A549 (cell line): ENCODE data around the gene TRMT61B. TPM values are rescaled to one million over a fixed set of nuclear protein-coding genes. Genes with fewer than 3 reads are reported as not detected.

Source experiments
- ATAC-seq, 2 experiments: fragments of 200-7000 bp in 1 of 2; fragments of >200 bp in 1 of 2; cut with Nextera tagmentation in 1 of 2; cut with Tn5 transposase in 1 of 2; 3 replicates each; pipeline versions ENCODE4 v1.8.0 to v1.9.1; 2018 to 2020; ENCODE audit warnings: mild to moderate bottlenecking in 1 of 2, moderate library complexity in 1 of 2
- CTCF ChIA-PET: fragments of 300-600 bp; sonication (Branson Sonifier 250); formaldehyde crosslinking; extraction: SDS; loops from one replicate; lab custom pipeline; 2021; ENCODE audit warnings: antibody characterized with exemption, inconsistent platforms; lab: Yijun Ruan, JAX
- POLR2A ChIA-PET: fragments of 350-600 bp; formaldehyde crosslinking; extraction: SDS; loops from one replicate; lab custom pipeline; 2021; ENCODE audit warnings: antibody characterized with exemption, inconsistent platforms; lab: Yijun Ruan, JAX
- DNase-seq, 2 experiments: peaks; one replicate each; pipeline versions ENCODE4 v3.0.0 to v3.0.0-alpha.2; 2011 to 2016; ENCODE audit warnings: low read depth in 1 of 2, low spot score in 1 of 2
- FAIRE-seq: peaks from 2 replicates; lab custom pipeline; 2011; peaks lifted over from hg19 to GRCh38; lab: Jason Lieb, UNC
- H3K27ac ChIP-seq, 2 experiments: fragments of >200 bp; sonication (Bioruptor Twin); formaldehyde crosslinking; 3 replicates each; pipeline ENCODE4 v1.5.1; 2016 to 2017
- H3K4me1 ChIP-seq: fragments of >200 bp; sonication (Bioruptor Twin); formaldehyde crosslinking; 3 replicates; pipeline ENCODE4 v1.6.1; 2016
- H3K4me2 ChIP-seq: fragments of >200 bp; sonication (Bioruptor Twin); formaldehyde crosslinking; 3 replicates; pipeline ENCODE4 v1.6.1; 2016
- H3K4me3 ChIP-seq: fragments of >200 bp; sonication (Bioruptor Twin); formaldehyde crosslinking; 3 replicates; pipeline ENCODE4 v1.5.1; 2016
- H3K9me3 ChIP-seq: fragments of >200 bp; sonication (Bioruptor Twin); formaldehyde crosslinking; 3 replicates; pipeline ENCODE4 v1.6.1; 2016
- CBX8 ChIP-seq: fragments of 200-600 bp; sonication (generic); IDR thresholded peaks from 2 replicates; pipeline ENCODE4 v1.6.1; 2016
- CHD2 ChIP-seq: fragments of 150-350 bp; IDR thresholded peaks from 2 replicates; pipeline ENCODE4 v1.6.1; 2014; ENCODE audit warnings: low read length; ENCODE audit not compliant: partially characterized antibody
- ELK1 ChIP-seq: fragments of 150-350 bp; IDR thresholded peaks from 2 replicates; pipeline ENCODE4 v1.6.1; 2014; ENCODE audit warnings: low read depth, mild to moderate bottlenecking, low read length
- HDAC2 ChIP-seq: fragments of 200-600 bp; sonication (generic); IDR thresholded peaks from 2 replicates; pipeline ENCODE4 v1.6.1; 2016
- HOXB13 ChIP-seq: fragments of 250-450 bp; sonication (Bioruptor Pico); IDR thresholded peaks from 2 replicates; pipeline ENCODE4 v1.5.0; 2020; ENCODE audit warnings: low read depth, mild to moderate bottlenecking, moderate library complexity
- JUN ChIP-seq, 2 experiments: fragments of >200 bp; sonication (Bioruptor Twin); formaldehyde crosslinking; IDR thresholded peaks; 2 replicates in 1 of 2; 3 replicates in 1 of 2; pipeline ENCODE4 v1.6.1; 2016 to 2017
- MAFK ChIP-seq: fragments of 450-650 bp; IDR thresholded peaks from 2 replicates; pipeline ENCODE4 v1.6.1; 2014; ENCODE audit not compliant: partially characterized antibody
- NFE2L2 ChIP-seq: fragments of 150-350 bp; conservative IDR thresholded peaks from 2 replicates; pipeline ENCODE4 v1.6.1; 2014; ENCODE audit warnings: low read length
- NPAS2 ChIP-seq: fragments of 250-450 bp; sonication (Bioruptor Pico); IDR thresholded peaks from 2 replicates; pipeline ENCODE4 v1.8.0; 2022; ENCODE audit warnings: mild to moderate bottlenecking, moderate library complexity, borderline replicate concordance
- PBX3 ChIP-seq: IDR thresholded peaks from 2 replicates; pipeline ENCODE4 v1.6.1; 2012
- POLR2AphosphoS2 ChIP-seq: conservative IDR thresholded peaks from 2 replicates; pipeline ENCODE4 v1.6.1; 2012; ENCODE audit warnings: low read length, improper control_type of control experiment, inconsistent platforms
- RARB ChIP-seq: fragments of 250-450 bp; sonication (Bioruptor Pico); IDR thresholded peaks from 2 replicates; pipeline ENCODE4 v1.8.0; 2021; ENCODE audit warnings: mild to moderate bottlenecking, moderate library complexity
- ZNF302 ChIP-seq: fragments of 250-450 bp; sonication (Bioruptor Pico); IDR thresholded peaks from 2 replicates; pipeline ENCODE4 v1.9.0; 2021; ENCODE audit warnings: inconsistent platforms, mild to moderate bottlenecking, moderate library complexity
- WGBS: methylation state at CpG from one replicate; pipeline ENCODE4 v1.1.6; 2017; ENCODE audit errors: missing lambda C conversion rate; 5-methylcytosine and 5-hydroxymethylcytosine counted together
- polyA plus RNA-seq, 4 experiments: library from polyadenylated mRNA; depleted of rRNA in 3 of 4; stranded (reverse); fragments of >200 nt; fragmentation: RNase III in 1 of 4; extraction: RNeasy Plus Mini Kit Qiagen cat#74134 plus additional on column Dnase treatment in 1 of 4; gene quantifications; 2 replicates in 3 of 4; 3 replicates in 1 of 4; pipeline ENCODE4 v1.2.3, GENCODE V29; 2011 to 2017
- TF ChIP-seq, protein P1 (sequence below): fragments of >200 bp; sonication (Bioruptor Twin); formaldehyde crosslinking; IDR thresholded peaks from 3 replicates; pipeline ENCODE4 v1.6.1; 2016
- TF ChIP-seq, protein P2 (sequence below): IDR thresholded peaks from 2 replicates; pipeline ENCODE4 v1.6.1; 2012; ENCODE audit warnings: low read depth, borderline replicate concordance
- TF ChIP-seq, protein P3 (sequence below): fragments of 250-450 bp; sonication (Bioruptor Pico); IDR thresholded peaks from 2 replicates; pipeline ENCODE4 v1.5.0; 2021; ENCODE audit warnings: mild to moderate bottlenecking, moderate library complexity, borderline replicate concordance
- TF ChIP-seq, protein P4 (sequence below): fragments of 250-450 bp; sonication (Bioruptor Pico); IDR thresholded peaks from 2 replicates; pipeline ENCODE4 v1.5.0; 2020; ENCODE audit warnings: low read depth, mild to moderate bottlenecking, moderate library complexity
- TF ChIP-seq, protein P5 (sequence below): fragments of 450-650 bp; IDR thresholded peaks from 2 replicates; pipeline ENCODE4 v1.6.1; 2014; ENCODE audit warnings: antibody characterized with exemption

TRMT61B gene
- polyA plus RNA-seq, 2 of the 4 experiments (the other 2 are of a cell fraction) = 21.6 to 38.6 TPM

DNA sequence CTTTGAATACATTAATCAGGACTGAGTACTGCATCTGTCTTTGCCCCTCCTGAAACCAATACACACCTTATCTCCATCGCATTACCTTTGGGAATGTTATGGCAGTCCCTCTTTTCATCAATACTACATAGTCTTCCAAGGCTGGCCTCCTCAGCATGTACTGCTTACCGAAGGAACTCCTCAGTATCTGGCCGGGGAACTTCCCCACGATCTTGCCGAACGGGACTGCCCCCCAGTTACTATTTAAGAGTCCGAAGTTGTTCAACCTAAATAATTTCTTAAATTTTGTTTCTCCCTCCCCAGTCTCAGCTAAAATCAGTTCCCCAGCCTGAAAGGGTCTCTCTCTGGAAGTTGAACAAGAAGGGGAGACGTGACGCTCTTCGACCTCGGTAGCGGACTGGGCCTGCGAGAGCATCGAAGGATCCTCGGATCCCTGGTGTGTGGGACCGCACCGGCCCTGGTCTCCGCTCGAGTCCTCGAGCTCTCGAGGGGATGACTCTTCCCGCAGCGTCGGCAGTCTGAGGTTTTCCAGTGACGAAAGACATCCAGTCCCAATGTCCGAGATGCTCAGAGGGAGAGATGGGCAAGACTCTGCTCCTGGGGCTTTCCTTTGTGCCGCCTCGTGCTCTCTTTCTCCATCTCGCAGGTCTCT lies 489 bp downstream of the TRMT61B start:
- 4% methylated on average over 20 of the region's 29 CpGs for WGBS
- H3K27ac ChIP-seq = peak overlapping the region; percentile 75 to 86
- POLR2A ChIA-PET = interaction anchor here (1.0 to 1.6 kb wide), 7 partner anchors 9 to 286 kb away, joined by 3 to 32 read pairs (median 4); partner anchors contain the start of gene WDR43
- no peak for DNase-seq
- CTCF ChIA-PET = interaction anchor here (0.6 to 2.6 kb wide), 9 partner anchors 9 to 303 kb away, joined by 3 to 7 read pairs (median 5); no protein-coding TSS in a partner anchor
- TF ChIP-seq, protein P1, sequence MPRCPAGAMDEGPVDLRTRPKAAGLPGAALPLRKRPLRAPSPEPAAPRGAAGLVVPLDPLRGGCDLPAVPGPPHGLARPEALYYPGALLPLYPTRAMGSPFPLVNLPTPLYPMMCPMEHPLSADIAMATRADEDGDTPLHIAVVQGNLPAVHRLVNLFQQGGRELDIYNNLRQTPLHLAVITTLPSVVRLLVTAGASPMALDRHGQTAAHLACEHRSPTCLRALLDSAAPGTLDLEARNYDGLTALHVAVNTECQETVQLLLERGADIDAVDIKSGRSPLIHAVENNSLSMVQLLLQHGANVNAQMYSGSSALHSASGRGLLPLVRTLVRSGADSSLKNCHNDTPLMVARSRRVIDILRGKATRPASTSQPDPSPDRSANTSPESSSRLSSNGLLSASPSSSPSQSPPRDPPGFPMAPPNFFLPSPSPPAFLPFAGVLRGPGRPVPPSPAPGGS = no peak
- TF ChIP-seq HOXB13 (CRISPR knock-in tag) = no peak
- no peak for TF ChIP-seq JUN (IDR thresholded peaks at IDR 0.05)
- TF ChIP-seq, protein P2, sequence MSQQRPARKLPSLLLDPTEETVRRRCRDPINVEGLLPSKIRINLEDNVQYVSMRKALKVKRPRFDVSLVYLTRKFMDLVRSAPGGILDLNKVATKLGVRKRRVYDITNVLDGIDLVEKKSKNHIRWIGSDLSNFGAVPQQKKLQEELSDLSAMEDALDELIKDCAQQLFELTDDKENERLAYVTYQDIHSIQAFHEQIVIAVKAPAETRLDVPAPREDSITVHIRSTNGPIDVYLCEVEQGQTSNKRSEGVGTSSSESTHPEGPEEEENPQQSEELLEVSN = no peak
- no peak for TF ChIP-seq CBX8
- no peak for TF ChIP-seq HDAC2
- TF ChIP-seq POLR2AphosphoS2 = no peak
- TF ChIP-seq RARB (CRISPR knock-in tag) = no peak
- TF ChIP-seq ZNF302 (CRISPR knock-in tag) = no peak
- TF ChIP-seq NFE2L2 = no peak
- TF ChIP-seq CHD2 = no peak
- no peak for TF ChIP-seq PBX3
- TF ChIP-seq, protein P3, sequence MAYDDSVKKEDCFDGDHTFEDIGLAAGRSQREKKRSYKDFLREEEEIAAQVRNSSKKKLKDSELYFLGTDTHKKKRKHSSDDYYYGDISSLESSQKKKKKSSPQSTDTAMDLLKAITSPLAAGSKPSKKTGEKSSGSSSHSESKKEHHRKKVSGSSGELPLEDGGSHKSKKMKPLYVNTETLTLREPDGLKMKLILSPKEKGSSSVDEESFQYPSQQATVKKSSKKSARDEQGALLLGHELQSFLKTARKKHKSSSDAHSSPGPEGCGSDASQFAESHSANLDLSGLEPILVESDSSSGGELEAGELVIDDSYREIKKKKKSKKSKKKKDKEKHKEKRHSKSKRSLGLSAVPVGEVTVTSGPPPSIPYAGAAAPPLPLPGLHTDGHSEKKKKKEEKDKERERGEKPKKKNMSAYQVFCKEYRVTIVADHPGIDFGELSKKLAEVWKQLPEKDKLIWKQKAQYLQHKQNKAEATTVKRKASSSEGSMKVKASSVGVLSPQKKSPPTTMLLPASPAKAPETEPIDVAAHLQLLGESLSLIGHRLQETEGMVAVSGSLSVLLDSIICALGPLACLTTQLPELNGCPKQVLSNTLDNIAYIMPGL (CRISPR knock-in tag) = no peak
- TF ChIP-seq ELK1 = no peak
- TF ChIP-seq, protein P4, sequence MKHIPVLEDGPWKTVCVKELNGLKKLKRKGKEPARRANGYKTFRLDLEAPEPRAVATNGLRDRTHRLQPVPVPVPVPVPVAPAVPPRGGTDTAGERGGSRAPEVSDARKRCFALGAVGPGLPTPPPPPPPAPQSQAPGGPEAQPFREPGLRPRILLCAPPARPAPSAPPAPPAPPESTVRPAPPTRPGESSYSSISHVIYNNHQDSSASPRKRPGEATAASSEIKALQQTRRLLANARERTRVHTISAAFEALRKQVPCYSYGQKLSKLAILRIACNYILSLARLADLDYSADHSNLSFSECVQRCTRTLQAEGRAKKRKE (CRISPR knock-in tag) = no peak
- no peak for TF ChIP-seq NPAS2 (CRISPR knock-in tag)
- TF ChIP-seq, protein P5, sequence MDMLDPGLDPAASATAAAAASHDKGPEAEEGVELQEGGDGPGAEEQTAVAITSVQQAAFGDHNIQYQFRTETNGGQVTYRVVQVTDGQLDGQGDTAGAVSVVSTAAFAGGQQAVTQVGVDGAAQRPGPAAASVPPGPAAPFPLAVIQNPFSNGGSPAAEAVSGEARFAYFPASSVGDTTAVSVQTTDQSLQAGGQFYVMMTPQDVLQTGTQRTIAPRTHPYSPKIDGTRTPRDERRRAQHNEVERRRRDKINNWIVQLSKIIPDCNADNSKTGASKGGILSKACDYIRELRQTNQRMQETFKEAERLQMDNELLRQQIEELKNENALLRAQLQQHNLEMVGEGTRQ = no peak
- no peak for TF ChIP-seq MAFK
- peak overlapping the region; percentile 70 for H3K4me3 ChIP-seq
- peaks cover 19% of the 10 kb centered on the region for H3K4me1 ChIP-seq
- no peak for FAIRE-seq
- peak overlapping the region; percentile 76 for H3K4me2 ChIP-seq
- no peaks in the 10 kb centered on the region for H3K9me3 ChIP-seq
- ATAC-seq = peak; percentile 71 to 74
